PC-3 (cell line): ENCODE measurements around the gene EVA1B. TPM values are rescaled to one million over a fixed set of nuclear protein-coding genes. Genes with fewer than 3 reads are reported as not detected.
A peak's percentile ranks its signal among the peaks of the same experiment; 100 is the strongest.

Source experiments
- ATAC-seq: fragments of 200-7000 bp; cut with Tn5 transposase; 2 replicates; pipeline ENCODE4 v1.9.1; 2020; ENCODE audit warnings: mild to moderate bottlenecking, moderate library complexity
- BruUV-seq: library from RNA; stranded (reverse); fragments of 400-500 nt; replicated peaks from 2 replicates; lab custom pipeline; 2021; lab: Mats Ljungman, UMichigan
- CTCF ChIA-PET: fragments of 300-600 bp; sonication (Branson Sonifier 250); formaldehyde crosslinking; loops from one replicate; lab custom pipeline; 2022; ENCODE audit warnings: antibody characterized with exemption; lab: Charles Lee
- POLR2A ChIA-PET: fragments of 300-600 bp; sonication (Branson Sonifier 250); formaldehyde crosslinking; loops from one replicate; lab custom pipeline; 2022; ENCODE audit warnings: antibody characterized with exemption; ENCODE audit not compliant: unreplicated experiment; lab: Charles Lee
- DNase-seq: peaks from one replicate; pipeline ENCODE4 v3.0.0-alpha.2; 2015
- H2AFZ ChIP-seq: fragments of 300-600 bp; sonication (generic); 2 replicates; pipeline ENCODE4 v1.6.0; 2016; ENCODE audit warnings: antibody characterized with exemption, low read length
- H3F3A ChIP-seq: fragments of 300-600 bp; sonication (generic); one replicate; pipeline ENCODE4 v1.6.0; 2017; ENCODE audit warnings: antibody characterized with exemption, low read length, control low read depth, mild to moderate bottlenecking; ENCODE audit not compliant: unreplicated experiment
- H3K27ac ChIP-seq: fragments of 300-600 bp; sonication (generic); 2 replicates; pipeline ENCODE4 v1.5.1; 2016; ENCODE audit warnings: mild to moderate bottlenecking, low read length
- H3K27me3 ChIP-seq: fragments of 300-600 bp; sonication (generic); 2 replicates; pipeline ENCODE4 v1.6.1; 2016; ENCODE audit warnings: low read length, mixed read lengths
- H3K36me3 ChIP-seq: fragments of 300-600 bp; sonication (generic); 2 replicates; pipeline ENCODE4 v1.6.1; 2016; ENCODE audit warnings: low read depth, mixed run types, low read length, mixed read lengths
- H3K4me1 ChIP-seq: fragments of 300-600 bp; sonication (generic); 2 replicates; pipeline ENCODE4 v1.5.1; 2016; ENCODE audit warnings: low read length; ENCODE audit not compliant: insufficient read depth
- H3K4me2 ChIP-seq: fragments of 300-600 bp; sonication (generic); 2 replicates; pipeline ENCODE4 v1.6.0; 2016; ENCODE audit warnings: low read length
- H3K4me3 ChIP-seq: fragments of 300-600 bp; sonication (generic); 2 replicates; pipeline ENCODE4 v1.5.1; 2016; ENCODE audit warnings: mild to moderate bottlenecking, low read length, mixed read lengths
- H3K79me2 ChIP-seq: fragments of 300-600 bp; sonication (generic); 2 replicates; pipeline ENCODE4 v1.6.1; 2017; ENCODE audit warnings: low read length, mixed read lengths
- H3K9ac ChIP-seq: fragments of 300-600 bp; sonication (generic); 2 replicates; pipeline ENCODE4 v1.6.0; 2016; ENCODE audit warnings: mild to moderate bottlenecking, low read length
- H3K9me2 ChIP-seq: fragments of 300-600 bp; sonication (generic); replicated peaks from 2 replicates; pipeline ENCODE4 v1.6.1; 2016; ENCODE audit warnings: mixed run types, low read length, mixed read lengths
- H3K9me3 ChIP-seq: fragments of 300-600 bp; sonication (generic); 2 replicates; pipeline ENCODE4 v1.6.1; 2016; ENCODE audit warnings: low read length, mixed read lengths
- H4K20me1 ChIP-seq: fragments of 300-600 bp; sonication (generic); 2 replicates; pipeline ENCODE4 v1.6.1; 2016; ENCODE audit warnings: low read length, mixed read lengths
- CTCF ChIP-seq: fragments of 300-600 bp; sonication (generic); conservative IDR thresholded peaks from 2 replicates; pipeline ENCODE4 v1.5.1; 2017; ENCODE audit warnings: antibody characterized with exemption, low read depth, mild to moderate bottlenecking, low read length
- EZH2 ChIP-seq: fragments of 300-600 bp; sonication (generic); IDR thresholded peaks from one replicate; pipeline ENCODE4 v1.6.1; 2017; ENCODE audit warnings: antibody characterized with exemption, mild to moderate bottlenecking, low read length; ENCODE audit not compliant: unreplicated experiment
- EZH2phosphoT487 ChIP-seq: fragments of 300-600 bp; sonication (generic); IDR thresholded peaks from 2 replicates; pipeline ENCODE4 v1.6.1; 2018; ENCODE audit warnings: mild to moderate bottlenecking, antibody characterized with exemption, low read length, borderline replicate concordance
- intact Hi-C: fragments of 100-400 bp; cut with micrococcal nuclease; formaldehyde crosslinking; loops from 2 replicates; pipeline ENCODE4 v1.9.0; 2023
- total RNA-seq: library from RNA; depleted of rRNA; stranded (reverse); fragments of >200 nt; gene quantifications from 2 replicates; pipeline ENCODE4 v1.2.3, GENCODE V29; 2014

EVA1B gene
- total RNA-seq, 1 experiment from 2014 or later: 89.1 TPM

- H3K4me1 ChIP-seq: peaks cover 49% of the 10 kb centered on the region
- no peaks in the 10 kb centered on the region for H3K9me3 ChIP-seq
- ATAC-seq (peak; percentile 69), DNase-seq (peak; percentile 85)
- no peaks in the 10 kb centered on the region for H3K9me2 ChIP-seq
- peaks cover 29% of the 10 kb centered on the region for H3K36me3 ChIP-seq
- H2AFZ ChIP-seq: 0 out of 2 replicates have a peak overlapping the region, but pooled peaks have one; percentile 8
- peak overlapping the region; percentile 70 for H3K4me2 ChIP-seq
- H3K27me3 ChIP-seq: no peaks in the 10 kb centered on the region
- TF ChIP-seq EZH2phosphoT487 (no peak), EZH2 (no peak), CTCF (no peak)
- BruUV-seq: no TSS peak
- peak overlapping the region; percentile 67 for H3K9ac ChIP-seq
- H3K79me2 ChIP-seq: no peaks in the 10 kb centered on the region
- H3K27ac ChIP-seq: peak overlapping the region; percentile 92
- no peaks in the 10 kb centered on the region for H3F3A ChIP-seq
- CTCF ChIA-PET: interaction anchor here (0.8 to 2.3 kb wide), 3 partner anchors 8 to 51 kb away, joined by 3 to 11 read pairs (median 4); no protein-coding TSS in a partner anchor
- no peak overlapping the region; the same call in 1 of the 2 replicates for H3K4me3 ChIP-seq
- POLR2A ChIA-PET: interaction anchor here (1.3 kb wide), 1 partner anchor 36 kb away, joined by 15 read pairs; no protein-coding TSS in a partner anchor
- no peaks in the 10 kb centered on the region for H4K20me1 ChIP-seq
- intact Hi-C loops: no loop called here
Measured at GRCh38 chr1:36350659-36351226, 27.3 kb upstream of the EVA1B start.

- peak overlapping the region; percentile 92 for H3K27ac ChIP-seq
- DNase-seq (no peak), ATAC-seq (no peak)
- H3K9ac ChIP-seq: peak overlapping the region; percentile 67
- no peaks in the 10 kb centered on the region for H3K79me2 ChIP-seq
- H3F3A ChIP-seq: no peaks in the 10 kb centered on the region
- no TSS peak for BruUV-seq
- 0 out of 2 replicates have a peak overlapping the region, but pooled peaks have one; percentile 11 for H3K4me2 ChIP-seq
- intact Hi-C loops: loop anchor here (1.0 kb wide), 1 partner anchor 43 kb away; no protein-coding TSS in a partner anchor
- no peak overlapping the region for H2AFZ ChIP-seq
- H3K9me3 ChIP-seq: no peaks in the 10 kb centered on the region
- H3K4me3 ChIP-seq: no peak overlapping the region
- POLR2A ChIA-PET: no interaction called here
- TF ChIP-seq CTCF (no peak), EZH2phosphoT487 (no peak), EZH2 (no peak)
- CTCF ChIA-PET: interaction anchor here (2.3 kb wide), 1 partner anchor 50 kb away, joined by 11 read pairs; no protein-coding TSS in a partner anchor
- peaks cover 49% of the 10 kb centered on the region for H3K4me1 ChIP-seq
- H3K9me2 ChIP-seq: no peaks in the 10 kb centered on the region
- peaks cover 25% of the 10 kb centered on the region for H3K36me3 ChIP-seq
- no peaks in the 10 kb centered on the region for H3K27me3 ChIP-seq
- no peaks in the 10 kb centered on the region for H4K20me1 ChIP-seq
Measured at GRCh38 chr1:36349839-36350238, 26.4 kb upstream of the EVA1B start.

- Histone ChIP-seq H4K20me1 (no peaks in the 10 kb centered on the region), H3K4me1 (peaks cover 49% of the 10 kb centered on the region), H3K36me3 (peaks cover 23% of the 10 kb centered on the region; the same call in 1 of the 2 replicates), H3K9ac (no peak overlapping the region), H3K4me3 (no peak overlapping the region), H2AFZ (no peak overlapping the region), H3K4me2 (peak overlapping the region; percentile 24; the same call in 1 of the 2 replicates), H3K27ac (peak overlapping the region; percentile 92), H3K27me3 (no peaks in the 10 kb centered on the region), H3F3A (no peaks in the 10 kb centered on the region), H3K9me3 (no peaks in the 10 kb centered on the region), H3K9me2 (no peaks in the 10 kb centered on the region), H3K79me2 (no peaks in the 10 kb centered on the region)
- CTCF ChIA-PET: no interaction called here
- TF ChIP-seq EZH2 (no peak), EZH2phosphoT487 (no peak), CTCF (no peak)
- ATAC-seq (0 out of 2 replicates have a peak, but pooled peaks have one; percentile 4), DNase-seq (peak; percentile 74)
- intact Hi-C loops: loop anchor here (1.0 kb wide), 1 partner anchor 42 kb away; no protein-coding TSS in a partner anchor
- POLR2A ChIA-PET: no interaction called here
- no TSS peak for BruUV-seq
Measured at GRCh38 chr1:36349241-36349671, 25.8 kb upstream of the EVA1B start.
